ENCODE data around the gene DCDC2.
"Not testable (repeated sequence)": the region's sequence is repeated elsewhere in the genome, so short reads cannot be mapped to it uniquely, and the experiment has no call there.

DCDC2 gene

DNA sequence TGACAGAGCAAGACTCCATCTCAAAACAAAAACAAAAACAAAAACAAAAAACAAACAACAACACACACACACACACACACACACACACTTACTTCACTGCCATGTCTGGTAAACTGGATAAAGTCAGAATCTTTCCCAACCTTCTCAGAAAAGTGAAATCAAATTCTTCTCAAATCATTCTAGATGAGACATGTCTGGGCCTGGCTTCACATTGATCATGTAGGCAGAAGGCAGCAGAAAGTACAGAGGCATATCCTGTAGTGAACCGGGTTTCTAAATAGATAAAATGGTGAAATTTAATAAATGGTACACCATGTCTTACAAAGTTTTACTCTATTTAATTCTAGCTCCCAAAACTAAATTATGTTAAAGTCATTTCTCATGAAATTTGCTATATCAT is 30.0 kb upstream of the DCDC2 start:
- H3K4me3 ChIP-seq (ENCODE audit: low read length) = no peak overlapping the region
- DNase-seq (ENCODE audit: low read depth) = no peak
- TF ChIP-seq, protein P1, sequence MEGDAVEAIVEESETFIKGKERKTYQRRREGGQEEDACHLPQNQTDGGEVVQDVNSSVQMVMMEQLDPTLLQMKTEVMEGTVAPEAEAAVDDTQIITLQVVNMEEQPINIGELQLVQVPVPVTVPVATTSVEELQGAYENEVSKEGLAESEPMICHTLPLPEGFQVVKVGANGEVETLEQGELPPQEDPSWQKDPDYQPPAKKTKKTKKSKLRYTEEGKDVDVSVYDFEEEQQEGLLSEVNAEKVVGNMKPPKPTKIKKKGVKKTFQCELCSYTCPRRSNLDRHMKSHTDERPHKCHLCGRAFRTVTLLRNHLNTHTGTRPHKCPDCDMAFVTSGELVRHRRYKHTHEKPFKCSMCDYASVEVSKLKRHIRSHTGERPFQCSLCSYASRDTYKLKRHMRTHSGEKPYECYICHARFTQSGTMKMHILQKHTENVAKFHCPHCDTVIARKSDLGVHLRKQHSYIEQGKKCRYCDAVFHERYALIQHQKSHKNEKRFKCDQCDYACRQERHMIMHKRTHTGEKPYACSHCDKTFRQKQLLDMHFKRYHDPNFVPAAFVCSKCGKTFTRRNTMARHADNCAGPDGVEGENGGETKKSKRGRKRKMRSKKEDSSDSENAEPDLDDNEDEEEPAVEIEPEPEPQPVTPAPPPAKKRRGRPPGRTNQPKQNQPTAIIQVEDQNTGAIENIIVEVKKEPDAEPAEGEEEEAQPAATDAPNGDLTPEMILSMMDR (conservative IDR thresholded peaks at IDR 0.05; ENCODE audit: low read length) = no peak

DNA sequence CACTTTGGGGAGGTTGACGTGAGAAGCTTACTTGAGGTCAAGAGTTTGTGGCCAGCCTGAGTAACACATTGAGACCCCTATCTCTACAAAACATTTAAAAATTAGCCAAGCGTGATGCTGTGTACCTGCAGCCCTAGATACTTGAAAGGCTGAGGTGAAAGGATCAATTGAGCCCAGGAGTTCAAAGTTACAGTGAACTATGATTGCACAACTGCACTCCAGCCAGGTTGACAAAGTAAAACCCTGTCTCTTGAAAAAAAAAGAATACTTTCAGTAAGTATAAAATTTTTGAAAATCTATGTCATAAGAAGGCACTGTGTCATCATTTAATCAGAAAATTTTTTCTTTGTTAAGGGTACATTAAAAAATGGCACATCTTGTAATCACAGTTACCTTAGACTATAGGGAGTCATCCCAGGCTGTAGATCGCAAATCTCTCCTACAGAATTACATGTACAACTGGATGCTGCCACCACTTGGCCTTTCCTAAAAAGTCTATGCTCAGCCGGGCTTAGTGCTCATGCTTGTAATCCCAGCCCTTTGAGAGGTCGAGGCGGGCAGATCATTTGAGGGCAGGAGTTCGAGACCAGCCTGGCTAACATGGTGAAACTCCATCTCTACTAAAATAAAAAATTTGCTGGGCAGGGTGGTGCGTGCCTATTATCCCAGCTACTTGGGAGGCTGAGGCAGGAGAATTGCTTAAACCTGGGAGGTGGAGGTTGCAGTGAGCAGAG is 27.8 kb upstream of the DCDC2 start:
- H3K4me3 ChIP-seq (ENCODE audit: low read length) = no peak overlapping the region
- DNase-seq (ENCODE audit: low read depth) = no peak
- TF ChIP-seq, protein P1 (conservative IDR thresholded peaks at IDR 0.05; ENCODE audit: low read length) = no peak

DNA sequence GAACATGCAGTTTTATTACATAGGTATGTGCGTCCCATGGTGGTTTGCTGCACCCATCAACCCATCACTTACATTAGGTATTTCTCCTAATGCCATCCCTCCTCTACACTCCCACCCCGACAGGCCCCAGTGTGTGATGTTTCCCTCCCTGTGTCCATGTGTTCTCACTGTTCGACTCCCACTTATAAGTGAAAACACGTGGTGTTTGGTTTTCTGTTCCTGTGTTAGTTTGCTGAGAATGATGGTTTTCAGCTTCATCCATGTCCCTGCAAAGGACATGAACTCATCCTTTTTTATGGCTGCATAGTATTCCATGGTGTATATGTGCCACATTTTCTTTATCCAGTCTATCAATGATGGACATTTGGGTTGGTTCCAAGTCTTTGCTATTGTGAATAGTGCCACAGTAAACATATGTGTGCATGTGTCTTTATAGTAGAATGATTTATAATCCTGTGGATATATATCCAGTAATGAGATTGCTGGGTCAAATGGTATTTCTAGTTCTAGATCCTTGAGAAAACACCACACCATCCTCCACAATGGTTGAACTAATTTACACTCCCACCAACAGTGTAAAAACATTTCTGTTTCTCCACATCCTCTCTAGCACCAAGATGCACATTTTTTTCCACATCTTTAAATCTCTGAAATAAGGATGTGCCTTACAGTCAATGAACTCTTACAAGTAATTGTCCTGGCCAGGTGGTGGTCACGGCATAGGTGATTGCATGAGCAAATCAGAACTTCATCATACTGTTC is 26.7 kb upstream of the DCDC2 start:
- DNase-seq (ENCODE audit: low read depth); H3K4me3 ChIP-seq (ENCODE audit: low read length): not testable (repeated sequence)

DNA sequence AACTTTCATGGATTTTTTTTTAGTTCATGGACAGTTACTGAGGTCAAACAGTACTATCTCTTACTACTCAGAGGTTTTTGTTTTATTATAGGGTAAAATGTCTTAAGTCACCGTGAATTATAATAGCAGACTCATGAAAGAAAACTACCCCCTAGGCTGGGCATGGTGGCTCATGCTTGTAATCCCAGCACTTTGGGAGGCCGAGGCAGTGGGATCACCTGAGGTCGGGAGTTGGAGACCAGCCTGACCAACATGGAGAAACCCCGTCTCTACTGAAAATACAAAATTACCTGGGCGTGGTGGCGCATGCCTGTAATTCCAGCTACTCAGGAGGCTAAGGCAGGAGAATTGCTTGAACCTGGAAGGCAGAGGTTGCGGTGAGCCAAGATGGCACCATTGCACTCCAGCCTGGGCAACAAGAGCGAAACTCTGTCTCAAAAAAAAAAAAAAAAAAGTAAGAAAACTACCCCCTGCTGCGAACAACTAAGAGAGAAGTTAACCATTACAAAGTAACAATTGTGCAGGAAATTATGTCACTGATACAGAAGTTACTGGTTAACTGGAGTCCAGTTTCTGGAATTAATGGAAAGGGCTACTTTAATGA is 25.1 kb upstream of the DCDC2 start:
- not testable (repeated sequence) for H3K4me3 ChIP-seq (ENCODE audit: low read length); DNase-seq (ENCODE audit: low read depth)

DNA sequence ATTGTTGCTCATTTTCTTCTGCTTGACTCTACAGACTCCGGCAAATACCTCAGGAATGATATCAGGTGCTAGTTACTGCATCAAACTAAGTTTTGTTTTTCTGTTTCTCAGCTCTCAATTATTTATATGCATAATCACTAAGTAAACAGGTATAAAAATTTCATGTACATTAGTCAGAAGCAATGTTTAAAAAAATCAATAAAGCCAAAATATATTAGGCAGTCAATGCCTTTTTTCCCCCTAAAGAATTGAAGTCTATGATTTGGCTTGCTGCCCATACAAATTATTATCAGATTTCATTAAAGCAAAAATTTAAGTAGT is 24.3 kb upstream of the DCDC2 start:
- no peak for DNase-seq (ENCODE audit: low read depth)
- no peak overlapping the region for H3K4me3 ChIP-seq (ENCODE audit: low read length)
- TF ChIP-seq, protein P1 (conservative IDR thresholded peaks at IDR 0.05; ENCODE audit: low read length) = no peak

DNA sequence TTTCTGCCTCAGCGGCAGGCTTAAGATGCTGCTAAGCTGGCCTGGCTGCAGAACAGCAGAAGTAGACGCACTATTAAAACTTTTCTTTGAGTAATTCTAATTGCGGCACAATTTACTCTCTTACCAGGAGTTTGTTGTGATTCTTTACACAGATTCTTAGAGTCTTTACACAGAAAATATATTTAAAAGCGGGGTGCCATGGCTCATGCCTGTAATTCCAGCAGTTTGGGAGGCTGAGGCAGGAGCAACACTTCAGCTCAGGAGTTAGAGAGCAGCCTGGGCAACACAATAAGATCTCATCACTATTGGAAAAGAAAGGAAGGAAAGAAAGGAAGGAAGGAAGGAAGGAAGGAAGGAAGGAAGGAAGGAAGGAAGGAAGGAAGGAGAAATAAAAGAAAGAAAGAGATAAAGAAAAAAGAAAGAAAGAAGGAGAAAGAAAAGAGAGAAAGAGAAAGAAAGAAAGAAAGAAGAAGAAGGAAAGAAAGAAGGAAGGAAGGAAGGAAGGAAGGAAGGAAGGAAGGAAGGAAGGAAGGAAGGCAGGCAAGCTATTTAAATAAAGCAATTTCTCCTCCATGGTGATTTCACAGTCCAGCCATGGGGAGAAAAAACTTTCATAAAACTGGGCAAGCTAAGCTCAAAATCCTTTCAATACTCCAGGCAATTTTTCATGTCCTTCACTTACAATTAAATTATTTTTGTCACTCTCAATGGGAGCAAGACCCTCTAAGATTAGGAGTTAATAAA is 23.8 kb upstream of the DCDC2 start:
- DNase-seq (ENCODE audit: low read depth) = no peak
- TF ChIP-seq, protein P1 (conservative IDR thresholded peaks at IDR 0.05; ENCODE audit: low read length) = no peak
- H3K4me3 ChIP-seq (ENCODE audit: low read length) = no peak overlapping the region

DNA sequence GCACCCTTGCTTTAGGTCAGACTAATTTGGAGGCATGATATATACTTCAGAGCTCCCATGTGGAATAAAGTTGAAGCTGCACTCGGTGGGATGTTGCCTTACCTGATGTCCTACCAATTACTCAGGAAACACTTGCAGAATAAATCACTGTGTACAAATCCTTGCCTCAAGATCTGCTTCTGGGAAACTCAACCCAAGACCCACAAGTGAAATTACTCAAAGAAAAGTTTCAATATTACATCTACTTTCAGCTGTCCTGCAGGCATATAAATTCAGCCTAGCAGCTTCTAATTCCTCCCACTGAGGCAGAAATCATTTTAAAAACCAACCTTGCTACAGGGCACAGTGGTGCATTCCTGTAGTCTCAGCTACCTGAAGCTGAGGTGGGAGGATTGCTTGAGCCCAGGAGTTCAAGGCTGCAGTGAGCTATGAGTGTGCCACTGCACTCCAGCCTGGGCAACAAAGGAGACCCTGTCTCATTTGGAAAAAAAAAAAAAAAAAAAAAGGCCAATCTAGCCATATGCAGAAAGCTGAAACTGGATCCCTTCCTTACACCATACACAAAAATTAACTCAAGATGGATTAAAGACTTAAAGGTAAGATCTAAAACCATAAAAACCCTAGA is 20.7 kb upstream of the DCDC2 start:
- H3K4me3 ChIP-seq (ENCODE audit: low read length) = no peak overlapping the region
- TF ChIP-seq, protein P1 (conservative IDR thresholded peaks at IDR 0.05; ENCODE audit: low read length) = no peak
- DNase-seq (ENCODE audit: low read depth) = no peak

All from AG10803 (cell line).